K562 (cell line): Measurements from ENCODE around the gene ELK1.

Experiments
- ATF3 ChIP-seq, 2 experiments: fragments of 450-650 bp in 1 of 2; sonication (generic) in 1 of 2; formaldehyde crosslinking in 1 of 2; IDR thresholded peaks in 1 of 2; conservative IDR thresholded peaks in 1 of 2; 2 replicates each; pipeline versions ENCODE4 v1.6.1 to v1.8.1; 2016 to 2023; ENCODE audit warnings: mild to moderate bottlenecking in 2 of 2, moderate library complexity in 2 of 2, inconsistent platforms in 1 of 2, missing genetic modification reagents in 1 of 2
- BRF1 ChIP-seq: IDR thresholded peaks from 3 replicates; pipeline ENCODE4 v1.6.1; 2011; ENCODE audit warnings: borderline replicate concordance, mild to moderate bottlenecking; ENCODE audit not compliant: insufficient read length; ENCODE audit errors: extremely low read depth
- CBX2 ChIP-seq: fragments of 200-600 bp; sonication (generic); IDR thresholded peaks from one replicate; pipeline ENCODE4 v1.6.1; 2012; ENCODE audit warnings: mild to moderate bottlenecking, low read length, inconsistent platforms; ENCODE audit not compliant: insufficient read depth, poor library complexity, severe bottlenecking
- CTCF ChIP-seq, 3 experiments: IDR thresholded peaks in 2 of 3; conservative IDR thresholded peaks in 1 of 3; 2 replicates each; pipeline ENCODE4 v1.5.1; 2011 to 2012; ENCODE audit warnings: low read length in 3 of 3, mild to moderate bottlenecking in 3 of 3, control low read depth in 2 of 3, improper control_type of control experiment in 1 of 3, inconsistent platforms in 1 of 3, low read depth in 1 of 3, mixed read lengths in 1 of 3, moderate library complexity in 1 of 3; ENCODE audit not compliant: insufficient read depth in 2 of 3
- HBP1 ChIP-seq: fragments of 450-650 bp; formaldehyde crosslinking; IDR thresholded peaks from 2 replicates; pipeline ENCODE4 v1.4.0; 2022; ENCODE audit warnings: missing genetic modification characterization
- KAT2B ChIP-seq: IDR thresholded peaks from one replicate; pipeline ENCODE4 v1.6.1; 2012; ENCODE audit warnings: low read depth, mild to moderate bottlenecking, control low read depth, inconsistent platforms, low read length, moderate library complexity
- MYNN ChIP-seq, 2 experiments: sonication (generic); formaldehyde crosslinking in 1 of 2; IDR thresholded peaks; 2 replicates each; pipeline versions ENCODE4 v1.5.0 to v1.6.1; 2016 to 2020; ENCODE audit warnings: antibody characterized with exemption in 1 of 2, missing genetic modification reagents in 1 of 2
- YY1 ChIP-seq, 3 experiments: IDR thresholded peaks; 2 replicates each; pipeline ENCODE4 v1.6.1; 2011; ENCODE audit warnings: low read length in 2 of 3, mild to moderate bottlenecking in 2 of 3, moderate library complexity in 2 of 3, borderline replicate concordance in 1 of 3, control low read depth in 1 of 3, low read depth in 1 of 3; ENCODE audit not compliant: insufficient read depth in 3 of 3, insufficient replicate concordance in 2 of 3, control insufficient read depth in 1 of 3, insufficient read length in 1 of 3; ENCODE audit errors: extremely low read depth in 1 of 3
- ZNF398 ChIP-seq: fragments of 250-450 bp; sonication (Bioruptor Pico); IDR thresholded peaks from 2 replicates; pipeline ENCODE4 v1.8.0; 2021; ENCODE audit warnings: moderate library complexity, mild to moderate bottlenecking, inconsistent platforms

- no peak for TF ChIP-seq CBX2
- no peak for TF ChIP-seq CTCF (IDR thresholded peaks at IDR 0.05 in 2 of 3, conservative IDR thresholded peaks at IDR 0.05 in 1 of 3; ENCODE audit: insufficient read depth in 2 of 3, low read depth in 1 of 3, low read length in 3 of 3)
- no peak for TF ChIP-seq KAT2B
- TF ChIP-seq MYNN (IDR thresholded peaks at IDR 0.05): no peak
- no peak for TF ChIP-seq MYNN (CRISPR knock-in tag; IDR thresholded peaks at IDR 0.05)
- TF ChIP-seq ATF3 (IDR thresholded peaks at IDR 0.05): no peak
- TF ChIP-seq ATF3 (CRISPR knock-in tag; conservative IDR thresholded peaks at IDR 0.05): no peak
- no peak for TF ChIP-seq ZNF398 (CRISPR knock-in tag)
- no peak for TF ChIP-seq HBP1 (CRISPR knock-in tag)
- no peak for TF ChIP-seq BRF1
- no peak for TF ChIP-seq YY1 (IDR thresholded peaks at IDR 0.05; ENCODE audit: borderline replicate concordance in 1 of 3, control insufficient read depth in 1 of 3, extremely low read depth in 1 of 3, insufficient read depth in 3 of 3, insufficient read length in 1 of 3, insufficient replicate concordance in 2 of 3, low read depth in 1 of 3, low read length in 2 of 3)
Measured at GRCh38 chrX:47621851-47622250, 28.5 kb downstream of the ELK1 start.
